ENCODE results near the gene SPATA20. TPM values are rescaled to one million over a fixed set of nuclear protein-coding genes. Genes with fewer than 3 reads are reported as not detected.

The SPATA20 gene
- total and polyA plus RNA-seq, 2 of the 8 experiments (the other 6 are each of a cell fraction or from before 2014, with no cell fraction given) = 16.2 to 17.5 TPM

- Histone ChIP-seq H2BK12ac (ENCODE audit: low read depth, low read length) (no peak overlapping the region), H3K4me3 (ENCODE audit: extremely low read depth in 1 of 4, insufficient read depth in 2 of 4, low read depth in 3 of 4, low read length in 4 of 4) (no peak overlapping the region), H3K23me2 (ENCODE audit: low read depth, low read length) (no peaks in the 10 kb centered on the region), H3K4ac (replicated peaks; ENCODE audit: insufficient read length, low read depth, low read length) (no peak overlapping the region), H3K79me2 (ENCODE audit: control insufficient read depth in 1 of 2, insufficient read depth in 2 of 2, low read length in 2 of 2) (no peaks in the 10 kb centered on the region), H3K14ac (ENCODE audit: insufficient read length) (peak overlapping the region; percentile 20), H2BK120ac (replicated peaks; ENCODE audit: low read depth, low read length) (no peak overlapping the region), H2AK5ac (ENCODE audit: low read depth, low read length) (no peak overlapping the region), H2BK20ac (ENCODE audit: low read length) (no peak overlapping the region), H2AFZ (ENCODE audit: low read length) (no peak overlapping the region), H3K9me3 (ENCODE audit: insufficient read depth in 2 of 2, low read depth in 1 of 2, low read length in 1 of 2) (no peaks in the 10 kb centered on the region), H3K36me3 (ENCODE audit: control insufficient read depth in 2 of 4, insufficient read depth in 4 of 4, low read length in 3 of 4) (no peaks in the 10 kb centered on the region), H3K23ac (ENCODE audit: insufficient read length) (no peak overlapping the region), H3K4me2 (ENCODE audit: insufficient read depth in 1 of 2, low read depth in 2 of 2, low read length in 2 of 2) (no peak overlapping the region), H4K91ac (replicated peaks; ENCODE audit: insufficient read length, low read length) (no peak overlapping the region), H2BK15ac (ENCODE audit: low read length) (no peak overlapping the region), H3K4me1 (replicated peaks in 1 of 4; ENCODE audit: control insufficient read depth in 3 of 4, insufficient read depth in 4 of 4, low read length in 3 of 4) (peaks cover 0 to under 1% (median 0%) of the 10 kb centered on the region in 4 experiments; a peak in 1 of 7 replicates), H3K9ac (replicated peaks in 1 of 4; ENCODE audit: extremely low read depth in 1 of 4, low read depth in 3 of 4, low read length in 3 of 4) (no peak overlapping the region), H4K5ac (ENCODE audit: insufficient read length, low read depth, low read length) (no peak overlapping the region), H3K79me1 (ENCODE audit: low read depth, low read length) (no peaks in the 10 kb centered on the region), H3K56ac (replicated peaks; ENCODE audit: insufficient read length, low read depth, low read length) (no peak overlapping the region), H3K18ac (ENCODE audit: extremely low read depth, low read length) (no peak overlapping the region), H3K27me3 (replicated peaks in 1 of 4; ENCODE audit: control insufficient read depth in 3 of 4, extremely low read depth in 1 of 4, insufficient read depth in 3 of 4, low read length in 3 of 4) (no peaks in the 10 kb centered on the region), H4K8ac (ENCODE audit: extremely low read depth, insufficient read depth, low read length) (no peak overlapping the region), H4K20me1 (replicated peaks in 1 of 2; ENCODE audit: control insufficient read depth in 1 of 2, insufficient read depth in 2 of 2, low read length in 2 of 2) (no peaks in the 10 kb centered on the region), H3K27ac (ENCODE audit: low read depth, low read length) (no peak overlapping the region), H2BK5ac (ENCODE audit: low read depth, low read length) (no peak overlapping the region)
- TF ChIP-seq TCF12 (IDR thresholded peaks at IDR 0.05; ENCODE audit: low read depth, low read length) = no peak
- no peak for TF ChIP-seq NANOG (IDR thresholded peaks at IDR 0.05; ENCODE audit: insufficient read depth, low read depth, low read length, poor library complexity, severe bottlenecking)
- no peak for TF ChIP-seq NRF1 (IDR thresholded peaks at IDR 0.05; ENCODE audit: low read depth, low read length)
- DNase-seq (ENCODE audit: low read depth in 1 of 2, low spot score in 2 of 2) = no peak
- WGBS, 2 experiments (ENCODE audit: extremely low coverage in 1 of 2, insufficient coverage in 1 of 2, insufficient read length in 1 of 2, insufficient replicate concordance in 2 of 2, low coverage in 1 of 2, low lambda C conversion rate in 2 of 2, missing lambda C conversion rate in 1 of 2) = 85% methylated on average over 7 of the region's 7 CpGs; no CpG with 5 or more reads in 1 of the 2 experiments
- no peak for FAIRE-seq
- ChIA-PET POLR2A (ENCODE audit: partially characterized antibody) (no interaction called here), CTCF (ENCODE audit: partially characterized antibody) (interaction anchor here (0.6 to 1.1 kb wide), 3 partner anchors 10 to 48 kb away, joined by 3 to 7 read pairs (median 4); no protein-coding TSS in a partner anchor)
Measured at GRCh38 chr17:50498021-50498874, 48.7 kb upstream of the SPATA20 start.
